ENCODE data around the gene LY6G5C.

LY6G5C gene

GRCh38 chr6:31660381-31661261, 20.2 kb downstream of the LY6G5C start, which contains the start of gene C6orf47:
C6orf47 (minus strand) TSS chr6:31660778; CDS start chr6:31659947, 831 bp downstream.
- DNase-seq, result peak; percentile 78 to 87

- peak; percentile 46 to 57 for DNase-seq
These were observed 21.1 kb downstream of the LY6G5C start for GRCh38 chr6:31659649-31660380.

- DNase-seq, result no peak
These were observed 21.8 kb downstream of the LY6G5C start for GRCh38 chr6:31658983-31659648.

GRCh38 chr6:31658158-31658688, 22.6 kb downstream of the LY6G5C start:
- no peak for DNase-seq

- no peak for DNase-seq
These were observed 23.3 kb downstream of the LY6G5C start for GRCh38 chr6:31657406-31658157.

GRCh38 chr6:31655349-31656237, 25.3 kb downstream of the LY6G5C start, which contains the start of gene APOM:
APOM (plus strand) TSS chr6:31655894; CDS start chr6:31655967, 73 bp downstream.
- DNase-seq, result no peak

- DNase-seq, result no peak
These were observed 26.1 kb downstream of the LY6G5C start for GRCh38 chr6:31654574-31655348.

- DNase-seq, result peak; percentile 83 to 87
These were observed 27.7 kb downstream of the LY6G5C start for GRCh38 chr6:31652925-31653724.

GRCh38 chr6:31651602-31652191, 29.2 kb downstream of the LY6G5C start:
- no peak for DNase-seq

GRCh38 chr6:31645325-31645724, 35.5 kb downstream of the LY6G5C start:
- DNase-seq, result no peak

- no peak for DNase-seq
These were observed 36.9 kb downstream of the LY6G5C start for GRCh38 chr6:31643818-31644454.

- no peak for DNase-seq
These were observed 37.9 kb downstream of the LY6G5C start for GRCh38 chr6:31642798-31643570.

- no peak for DNase-seq
These were observed 39.5 kb downstream of the LY6G5C start for GRCh38 chr6:31641370-31641769.

GRCh38 chr6:31640612-31641011, 40.3 kb downstream of the LY6G5C start:
- no peak for DNase-seq

GRCh38 chr6:31639449-31639861, 41.4 kb downstream of the LY6G5C start:
- peak in 1 of 2 donors; percentile 42 for DNase-seq

GRCh38 chr6:31639043-31639442, 41.8 kb downstream of the LY6G5C start:
- DNase-seq, result no peak

Data from stimulated activated CD4-positive, alpha-beta T cell treated with anti-CD3 and anti-CD28 coated beads, Interleukin-2, amount 100 ng/mL, for 24 hours (primary cell).